BLaER1 (cell line): ENCODE data around the gene BLM.
A peak's percentile ranks its signal among the peaks of the same experiment; 100 is the strongest.

Experiments used
- H3K27ac ChIP-seq: shearing (Covaris generic); formaldehyde crosslinking; 2 replicates; pipeline ENCODE4 v1.8.1; 2022
- H3K27me3 ChIP-seq: shearing (Covaris generic); formaldehyde crosslinking; 2 replicates; pipeline ENCODE4 v1.8.1; 2022
- H3K36me3 ChIP-seq: shearing (Covaris generic); formaldehyde crosslinking; 2 replicates; pipeline ENCODE4 v1.8.1; 2022
- H3K4me1 ChIP-seq: shearing (Covaris generic); formaldehyde crosslinking; 2 replicates; pipeline ENCODE4 v1.8.1; 2022
- H3K4me2 ChIP-seq: shearing (Covaris generic); formaldehyde crosslinking; 2 replicates; pipeline ENCODE4 v1.8.1; 2022
- H3K4me3 ChIP-seq: shearing (Covaris generic); formaldehyde crosslinking; 2 replicates; pipeline ENCODE4 v1.8.1; 2022
- H3K9ac ChIP-seq: shearing (Covaris generic); formaldehyde crosslinking; 2 replicates; pipeline ENCODE4 v1.8.1; 2022
- H3K9me3 ChIP-seq: shearing (Covaris generic); formaldehyde crosslinking; 2 replicates; pipeline ENCODE4 v1.8.1; 2022
- H4K20me1 ChIP-seq: shearing (Covaris generic); formaldehyde crosslinking; 2 replicates; pipeline ENCODE4 v1.8.1; 2022
- Cebpa-rat ChIP-seq: shearing (Covaris generic); IDR thresholded peaks from 2 replicates; pipeline ENCODE4 v1.8.1; 2022

BLM gene

DNA sequence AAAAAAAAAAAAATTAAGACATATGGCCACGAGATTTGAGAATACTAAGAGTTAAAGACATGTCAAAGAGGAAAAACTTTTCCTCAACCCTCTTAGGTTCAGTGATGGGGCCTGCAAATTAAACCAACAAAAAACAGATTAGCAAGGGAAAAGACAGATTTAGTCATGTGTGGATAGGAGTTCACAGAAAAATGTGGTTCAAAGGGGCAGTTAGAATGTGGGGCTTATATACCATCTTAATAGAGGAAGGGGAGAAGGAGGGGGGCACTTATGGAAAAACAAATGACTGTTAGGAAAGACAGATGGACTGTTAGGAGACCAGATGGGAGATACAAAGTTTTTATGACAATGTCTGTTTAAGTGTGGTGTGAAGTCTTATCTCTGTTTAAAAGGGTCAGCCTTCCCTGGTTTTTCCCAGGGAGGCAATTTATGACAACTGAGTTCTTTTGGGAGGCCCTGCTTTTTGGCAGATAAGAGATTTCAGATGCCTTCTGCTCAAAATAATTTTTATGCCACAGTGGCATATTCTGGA, 82.6 kb downstream of the BLM start:
- no peaks in the 10 kb centered on the region for H4K20me1 ChIP-seq
- no peaks in the 10 kb centered on the region for H3K27me3 ChIP-seq
- no peak overlapping the region for H3K9ac ChIP-seq
- TF ChIP-seq Cebpa-rat: no peak
- no peaks in the 10 kb centered on the region for H3K4me1 ChIP-seq
- H3K36me3 ChIP-seq: peaks cover 92% of the 10 kb centered on the region
- H3K4me2 ChIP-seq: no peak overlapping the region
- H3K27ac ChIP-seq: no peak overlapping the region
- no peak overlapping the region for H3K4me3 ChIP-seq
- no peaks in the 10 kb centered on the region for H3K9me3 ChIP-seq

DNA sequence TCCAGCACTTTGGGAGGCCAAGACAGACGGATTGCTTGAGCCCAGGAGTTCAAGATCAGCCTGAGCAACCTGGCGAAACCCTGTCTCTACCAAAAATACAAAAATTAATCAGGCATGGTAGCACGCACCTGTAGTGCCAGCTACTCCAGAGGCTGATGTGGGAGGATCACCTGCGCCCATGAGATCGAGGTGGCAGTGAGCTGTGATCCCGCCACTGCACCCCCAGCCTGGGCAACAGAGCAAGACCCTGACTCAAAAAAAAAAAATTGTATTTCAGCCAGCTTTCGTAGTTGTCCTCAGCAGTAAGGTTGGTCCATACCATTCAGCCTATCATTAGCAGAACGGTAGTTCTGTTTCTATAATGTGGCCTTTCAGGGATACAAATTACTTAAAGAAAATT, 84.7 kb downstream of the BLM start:
- H3K36me3 ChIP-seq: peaks cover 84% of the 10 kb centered on the region
- no peaks in the 10 kb centered on the region for H3K9me3 ChIP-seq
- no peak overlapping the region for H3K27ac ChIP-seq
- no peak overlapping the region for H3K4me2 ChIP-seq
- H3K4me1 ChIP-seq: peaks cover 6% of the 10 kb centered on the region; the same call in 1 of the 2 replicates
- H4K20me1 ChIP-seq: no peaks in the 10 kb centered on the region
- H3K4me3 ChIP-seq: no peak overlapping the region
- no peaks in the 10 kb centered on the region for H3K27me3 ChIP-seq
- TF ChIP-seq Cebpa-rat: no peak
- H3K9ac ChIP-seq: no peak overlapping the region

DNA sequence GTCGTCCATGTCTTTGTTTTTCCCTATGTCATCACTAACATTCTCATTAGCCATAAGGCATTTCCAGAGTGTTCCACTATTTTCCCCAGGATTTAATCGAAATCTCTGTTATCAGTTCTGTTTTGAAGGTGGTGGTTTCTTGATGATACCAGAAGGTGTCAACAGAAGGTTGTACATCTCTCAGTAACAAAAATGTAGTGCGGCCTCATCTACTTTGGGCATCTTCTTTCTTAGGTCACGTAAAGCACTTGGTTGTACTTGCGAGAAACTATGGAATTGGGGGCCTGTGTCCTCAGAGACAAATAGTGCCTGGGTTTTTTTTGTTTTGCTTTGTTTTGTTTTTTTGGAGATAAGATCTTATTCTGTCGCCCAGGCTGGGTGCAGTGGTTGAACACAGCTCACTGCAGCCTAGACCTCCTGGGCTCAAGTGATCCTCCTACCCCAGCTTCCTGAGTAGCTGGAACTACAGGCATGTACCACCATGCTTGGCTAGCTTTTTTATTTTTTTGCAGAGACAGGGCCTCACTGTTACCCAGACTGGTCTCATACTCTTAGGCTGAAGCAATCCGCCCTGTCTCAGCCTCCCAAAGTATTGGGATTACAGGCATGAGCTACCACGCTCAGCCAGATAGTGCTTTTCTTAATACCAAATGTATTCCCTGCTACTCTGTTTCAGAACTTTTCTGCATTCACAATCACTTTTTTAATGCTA, 90.1 kb downstream of the BLM start:
- TF ChIP-seq Cebpa-rat: no peak
- Histone ChIP-seq H3K4me2 (peak overlapping the region; percentile 76), H3K4me1 (peaks cover 34% of the 10 kb centered on the region), H3K4me3 (no peak overlapping the region), H3K9ac (no peak overlapping the region), H3K27ac (no peak overlapping the region), H3K36me3 (peaks cover 79% of the 10 kb centered on the region), H3K9me3 (no peaks in the 10 kb centered on the region), H3K27me3 (no peaks in the 10 kb centered on the region), H4K20me1 (no peaks in the 10 kb centered on the region)

DNA sequence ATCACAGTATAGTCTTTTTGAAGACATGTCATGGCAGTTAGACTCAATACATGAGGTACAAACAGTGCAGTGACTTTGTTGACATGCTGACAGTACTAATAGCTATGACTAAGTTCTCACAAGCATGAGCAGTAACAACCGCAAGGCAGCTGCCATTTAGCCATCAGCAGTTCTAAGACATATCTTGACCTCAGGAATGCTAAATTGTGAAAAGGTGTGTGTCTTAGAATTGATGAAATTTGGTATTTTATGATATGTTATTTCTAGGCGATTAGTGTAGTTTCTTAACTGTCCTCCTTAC, 90.6 kb downstream of the BLM start:
- Histone ChIP-seq H3K4me2 (peak overlapping the region; percentile 76), H3K27ac (no peak overlapping the region), H3K27me3 (no peaks in the 10 kb centered on the region), H3K36me3 (peaks cover 79% of the 10 kb centered on the region), H3K9me3 (no peaks in the 10 kb centered on the region), H3K4me3 (no peak overlapping the region), H4K20me1 (no peaks in the 10 kb centered on the region), H3K4me1 (peaks cover 34% of the 10 kb centered on the region), H3K9ac (no peak overlapping the region)
- no peak for TF ChIP-seq Cebpa-rat

DNA sequence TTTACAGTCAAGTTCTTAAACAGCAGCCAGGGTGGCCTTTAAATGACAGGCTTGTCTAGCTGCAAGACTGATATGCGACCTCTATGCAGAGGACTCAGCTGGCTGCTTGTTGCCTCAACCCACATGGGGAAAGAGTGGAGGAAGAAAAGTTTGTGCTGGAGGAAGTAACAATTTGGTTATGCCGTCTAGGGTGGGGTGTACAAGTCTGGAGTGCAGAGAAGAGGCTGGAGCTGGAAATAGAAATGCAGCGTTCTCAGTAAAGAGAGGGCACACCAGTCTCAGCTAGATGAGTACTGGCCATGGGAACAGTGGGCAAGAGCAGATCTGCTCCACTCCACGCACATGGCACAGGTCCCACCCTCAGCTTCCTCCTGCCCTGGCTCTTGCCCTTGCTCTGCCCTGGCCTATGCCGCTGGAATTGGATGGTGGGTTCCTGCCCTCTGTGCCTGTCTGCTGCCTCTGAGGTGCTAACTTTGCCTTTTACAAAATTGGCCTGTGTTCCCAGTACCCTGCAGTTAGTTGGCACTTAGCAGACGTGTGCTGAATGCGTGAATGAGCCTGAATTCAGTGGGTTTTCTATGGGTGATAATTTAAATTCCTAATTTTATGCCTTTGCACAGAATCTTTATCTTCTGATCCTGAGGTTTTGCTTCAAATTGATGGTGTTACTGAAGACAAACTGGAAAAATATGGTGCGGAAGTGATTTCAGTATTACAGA, 91.5 kb downstream of the BLM start:
- Histone ChIP-seq H3K9me3 (no peaks in the 10 kb centered on the region), H3K9ac (0 out of 2 replicates have a peak overlapping the region, but pooled peaks have one; percentile 0)

DNA sequence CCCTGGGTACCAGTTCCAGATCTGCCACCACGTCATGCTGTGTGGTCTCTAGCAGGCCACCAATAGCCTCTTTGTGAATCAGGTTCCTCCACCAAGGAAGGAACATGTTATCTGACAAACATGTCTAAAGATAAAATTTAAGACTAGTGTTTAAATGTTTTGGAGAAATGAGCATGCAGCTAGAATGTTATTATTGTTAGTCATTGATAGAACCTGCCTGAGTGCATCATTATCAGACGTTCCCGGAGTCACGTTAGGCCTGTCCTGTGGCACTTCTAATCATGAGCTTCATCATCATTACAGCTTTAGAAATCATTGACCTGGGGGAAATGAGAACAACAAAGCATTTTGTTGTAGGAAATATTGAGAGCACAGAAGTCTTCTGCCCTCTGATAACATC, 92.4 kb downstream of the BLM start:
- Histone ChIP-seq H3K9me3 (no peaks in the 10 kb centered on the region), H3K27ac (no peak overlapping the region), H3K4me3 (no peak overlapping the region), H3K4me2 (peak overlapping the region; percentile 76; the same call in 1 of the 2 replicates), H4K20me1 (no peaks in the 10 kb centered on the region), H3K27me3 (no peaks in the 10 kb centered on the region), H3K4me1 (peaks cover 34% of the 10 kb centered on the region), H3K36me3 (peaks cover 79% of the 10 kb centered on the region), H3K9ac (no peak overlapping the region)
- no peak for TF ChIP-seq Cebpa-rat

More for the DNA sequence above, 91.5 kb downstream of the BLM start:
- TF ChIP-seq Cebpa-rat: no peak
- H4K20me1 ChIP-seq: no peaks in the 10 kb centered on the region
- peak overlapping the region; percentile 76 for H3K4me2 ChIP-seq
- no peaks in the 10 kb centered on the region for H3K27me3 ChIP-seq
- no peak overlapping the region; the same call in 1 of the 2 replicates for H3K4me3 ChIP-seq
- H3K27ac ChIP-seq: no peak overlapping the region
- H3K36me3 ChIP-seq: peaks cover 79% of the 10 kb centered on the region
- peaks cover 34% of the 10 kb centered on the region for H3K4me1 ChIP-seq

DNA sequence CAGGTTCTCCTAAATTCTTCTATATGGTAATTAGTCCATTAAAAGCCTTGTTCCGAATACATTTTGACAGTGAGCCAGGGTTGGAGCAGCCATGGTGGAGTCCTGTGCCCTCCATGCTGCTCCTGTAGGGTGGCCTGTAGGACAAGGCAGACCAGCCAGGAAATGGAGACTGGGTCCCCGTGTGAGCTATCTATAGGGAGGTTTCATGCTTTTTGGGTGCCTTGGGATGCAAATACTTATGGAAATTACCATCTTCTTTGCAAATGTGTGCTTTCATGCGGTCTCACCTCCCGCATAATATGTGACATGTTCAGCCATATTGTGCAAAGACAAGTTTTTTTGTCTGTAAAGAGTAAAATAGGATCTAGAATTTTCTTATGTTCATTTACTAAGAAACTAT, 93.2 kb downstream of the BLM start:
- Histone ChIP-seq H3K4me1 (peaks cover 34% of the 10 kb centered on the region), H3K27me3 (no peaks in the 10 kb centered on the region), H3K36me3 (peaks cover 79% of the 10 kb centered on the region), H3K9me3 (no peaks in the 10 kb centered on the region), H3K27ac (no peak overlapping the region), H3K4me2 (no peak overlapping the region), H3K9ac (no peak overlapping the region), H4K20me1 (no peaks in the 10 kb centered on the region), H3K4me3 (no peak overlapping the region)
- TF ChIP-seq Cebpa-rat: no peak

DNA sequence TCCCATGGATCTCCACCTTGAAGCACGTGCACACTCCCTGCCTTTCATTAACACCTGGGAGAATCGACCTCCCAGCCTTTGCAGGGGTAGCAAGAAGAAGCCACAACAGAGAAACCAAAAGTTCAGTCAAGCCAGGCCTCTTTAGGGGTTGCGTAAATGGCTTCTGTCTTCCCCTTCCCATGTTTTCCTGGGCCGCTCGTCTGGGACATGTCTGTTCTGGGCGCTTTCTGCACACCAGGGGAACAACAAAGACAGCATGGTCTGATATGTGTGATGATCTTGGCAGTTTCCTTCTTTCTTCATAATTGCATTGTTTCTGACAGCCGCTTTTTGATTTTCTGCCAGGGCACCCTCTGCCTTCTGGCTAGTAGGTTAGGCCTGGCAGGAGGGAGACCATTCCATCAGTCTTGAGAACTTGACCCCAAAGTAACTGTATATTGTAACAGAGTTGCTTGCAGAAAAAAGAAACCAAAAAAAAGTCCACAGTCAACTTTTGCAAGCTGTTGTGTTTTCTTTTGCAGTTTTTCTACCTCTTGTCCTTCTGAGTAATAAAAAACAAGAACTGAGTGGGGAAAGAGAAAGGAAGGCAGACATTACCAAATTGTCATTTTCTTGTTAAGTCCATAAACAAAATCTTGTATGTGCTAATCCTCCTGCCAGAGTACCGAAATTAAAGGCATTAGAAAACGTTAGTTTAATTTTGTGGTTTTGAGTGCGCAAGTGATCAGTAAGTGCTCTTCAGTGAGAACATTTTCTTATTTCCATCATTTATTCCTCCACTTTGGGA, 95.2 kb downstream of the BLM start:
- no peak for TF ChIP-seq Cebpa-rat
- no peak overlapping the region for H3K4me2 ChIP-seq
- H3K9me3 ChIP-seq: no peaks in the 10 kb centered on the region
- no peak overlapping the region for H3K9ac ChIP-seq
- H3K4me3 ChIP-seq: no peak overlapping the region
- peaks cover 75% of the 10 kb centered on the region for H3K36me3 ChIP-seq
- no peaks in the 10 kb centered on the region for H3K27me3 ChIP-seq
- H4K20me1 ChIP-seq: no peaks in the 10 kb centered on the region
- no peak overlapping the region for H3K27ac ChIP-seq
- peaks cover 42% of the 10 kb centered on the region for H3K4me1 ChIP-seq

DNA sequence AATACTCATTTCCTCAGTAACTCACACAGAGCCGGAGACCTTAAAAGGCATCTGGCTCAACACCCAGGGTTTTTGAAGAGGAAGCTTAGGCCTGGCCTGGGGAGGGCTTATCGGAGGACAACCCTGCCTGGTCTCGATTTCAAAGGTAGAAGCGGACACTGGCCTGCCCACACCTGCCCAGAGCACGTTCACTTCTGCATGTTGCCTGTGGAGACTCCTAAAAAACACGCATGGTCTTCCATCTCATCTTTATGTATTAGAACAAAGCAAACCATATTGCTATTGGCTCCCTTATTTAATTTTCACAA, 95.8 kb downstream of the BLM start:
- H4K20me1 ChIP-seq: no peaks in the 10 kb centered on the region
- H3K9ac ChIP-seq: no peak overlapping the region
- peaks cover 73% of the 10 kb centered on the region for H3K36me3 ChIP-seq
- H3K4me1 ChIP-seq: peaks cover 42% of the 10 kb centered on the region
- no peak overlapping the region for H3K4me3 ChIP-seq
- H3K4me2 ChIP-seq: no peak overlapping the region
- H3K27ac ChIP-seq: no peak overlapping the region
- no peaks in the 10 kb centered on the region for H3K9me3 ChIP-seq
- H3K27me3 ChIP-seq: no peaks in the 10 kb centered on the region
- TF ChIP-seq Cebpa-rat: no peak

DNA sequence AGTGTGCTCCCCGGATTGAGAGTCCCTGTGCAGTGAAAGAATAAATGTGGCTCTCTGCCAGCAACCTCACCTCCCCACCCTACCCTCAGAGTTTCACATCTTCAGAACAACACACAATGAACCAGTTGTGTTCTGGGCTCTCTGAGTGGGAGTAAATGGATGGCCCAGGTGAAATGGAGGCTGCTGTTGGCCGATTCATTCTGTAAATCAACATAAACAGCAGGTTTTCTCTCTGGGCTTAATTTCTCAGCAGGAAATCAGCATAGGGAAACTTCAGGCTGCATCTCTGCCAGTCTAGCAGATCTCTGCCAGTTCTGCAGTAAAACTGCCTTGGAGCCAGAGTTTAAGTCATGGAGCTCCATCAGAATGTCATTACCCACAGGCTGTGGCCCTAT, 96.6 kb downstream of the BLM start:
- H3K36me3 ChIP-seq: peaks cover 70% of the 10 kb centered on the region
- H4K20me1 ChIP-seq: no peaks in the 10 kb centered on the region
- H3K27me3 ChIP-seq: no peaks in the 10 kb centered on the region
- no peak overlapping the region for H3K27ac ChIP-seq
- H3K9me3 ChIP-seq: no peaks in the 10 kb centered on the region
- H3K9ac ChIP-seq: no peak overlapping the region
- no peak overlapping the region for H3K4me3 ChIP-seq
- H3K4me1 ChIP-seq: peaks cover 42% of the 10 kb centered on the region
- no peak for TF ChIP-seq Cebpa-rat
- H3K4me2 ChIP-seq: no peak overlapping the region
